Kidney (tissue), 14 donors: ENCODE data around the gene TMEM179. TPM values are rescaled to one million over a fixed set of nuclear protein-coding genes. Genes with fewer than 3 reads are reported as not detected.
A peak's percentile ranks its signal among the peaks of the same experiment; 100 is the strongest.

ENCODE experiments used
- DNase-seq, 5 donors: peaks; one replicate each; pipeline ENCODE4 v3.0.0-alpha.2; 2013 to 2020
- FAIRE-seq: peaks from 2 replicates; lab custom pipeline; 2012; peaks lifted over from hg19 to GRCh38; lab: Jason Lieb, UNC
- H3K27ac ChIP-seq, 2 donors: one replicate each; pipeline ENCODE4 v1.7.0; 2013; ENCODE audit warnings: low read depth in 2 of 2, low read length in 2 of 2, inconsistent platforms in 1 of 2
- H3K27me3 ChIP-seq: one replicate; pipeline ENCODE4 v1.7.1; 2013; ENCODE audit warnings: low read length, inconsistent platforms; ENCODE audit not compliant: control insufficient read depth, insufficient read depth
- H3K36me3 ChIP-seq, 3 donors: one replicate each; pipeline versions ENCODE4 v1.7.0 to v1.7.1; 2013; ENCODE audit warnings: low read length in 3 of 3, control low read depth in 1 of 3, inconsistent platforms in 1 of 3; ENCODE audit not compliant: insufficient read depth in 3 of 3, control insufficient read depth in 2 of 3
- H3K4me1 ChIP-seq, 3 donors: one replicate each; pipeline versions ENCODE4 v1.7.0 to v1.7.1; 2013; ENCODE audit warnings: low read length in 3 of 3, inconsistent platforms in 1 of 3, low read depth in 1 of 3; ENCODE audit not compliant: control insufficient read depth in 2 of 3, insufficient read depth in 2 of 3
- H3K4me3 ChIP-seq, 3 donors: one replicate each; pipeline versions ENCODE4 v1.7.0 to v1.8.1; 2013; ENCODE audit warnings: low read length in 3 of 3, control low read depth in 1 of 3, inconsistent platforms in 1 of 3
- H3K9ac ChIP-seq, 3 donors: one replicate each; pipeline versions ENCODE4 v1.7.0 to v1.7.1; 2013; ENCODE audit warnings: low read length in 3 of 3, control low read depth in 1 of 3, inconsistent platforms in 1 of 3
- H3K9me3 ChIP-seq, 3 donors: one replicate each; pipeline versions ENCODE4 v1.7.0 to v1.7.1; 2013; ENCODE audit warnings: low read length in 3 of 3, control low read depth in 1 of 3, inconsistent platforms in 1 of 3; ENCODE audit not compliant: control insufficient read depth in 2 of 3, insufficient read depth in 1 of 3
- intact Hi-C: fragments of 100-400 bp; cut with DNase I; formaldehyde crosslinking; loops from one replicate; pipeline ENCODE4 v1.11.1; 2022
- polyA plus RNA-seq: library from polyadenylated mRNA; stranded (reverse); fragments of 350-450 nt; fragmentation: Illumina TruSeq; extraction: RNeasy Lipid Tissue Mini Kit (QIAGEN cat#74804); gene quantifications from one replicate; pipeline ENCODE4 v1.2.3, GENCODE V29; 2014; ENCODE audit warnings: low read depth, low replicate concordance; ENCODE audit not compliant: insufficient read depth
- total RNA-seq: library from RNA; stranded (reverse); fragmentation: NEBNext Ultra II Directional; extraction: Animal tissue kit (Norgen Biotek cat#: 25700); gene quantifications from one replicate; pipeline ENCODE4 v1.2.1, GENCODE V29; 2021
- TF ChIP-seq, protein P1 (sequence below): IDR thresholded peaks from 3 replicates; pipeline ENCODE4 v1.5.1; 2012; ENCODE audit warnings: mild to moderate bottlenecking, moderate library complexity, borderline replicate concordance; ENCODE audit not compliant: insufficient read depth; ENCODE audit errors: extremely low read depth
- donor health status: control.
- donor health status: control.
- donor health status: control.
- donor health status: control.
- donor health status: control.
- donor health status: DM: yes; HTN: yes; CAD: no.
- donor health status: Normal renal cell carcinoma (clear cell type).

Gene TMEM179
- total and polyA plus RNA-seq, 2 donors from 2014 or later = 0.50 to 0.67 TPM

DNA sequence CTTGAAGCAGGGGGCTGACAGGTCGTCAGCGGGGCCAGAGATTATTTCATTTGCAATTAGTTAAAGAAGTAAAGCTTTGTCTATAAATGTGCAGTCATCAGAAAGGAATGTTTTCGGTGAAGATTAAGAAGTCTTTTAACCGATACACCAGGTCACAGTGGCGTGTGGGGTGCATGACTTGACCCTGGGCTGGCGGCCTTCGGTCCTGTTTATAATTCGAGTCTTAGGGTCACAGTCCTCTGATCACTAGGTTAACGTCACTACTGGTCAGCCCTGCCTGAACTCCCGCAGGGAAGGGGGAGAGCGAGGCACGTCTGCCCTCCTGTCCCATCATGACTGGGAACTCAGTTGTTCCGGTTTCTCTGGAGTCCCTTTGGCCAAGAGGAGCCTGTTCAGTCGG lies 30.0 kb downstream of the TMEM179 start:
- intact Hi-C loops = no loop called here
- Histone ChIP-seq H3K9me3 (no peaks in the 10 kb centered on the region), H3K36me3 (no peaks in the 10 kb centered on the region), H3K4me3 (no peak overlapping the region), H3K27me3 (no peaks in the 10 kb centered on the region), H3K4me1 (peaks cover 0 to 15% (median 4%) of the 10 kb centered on the region in 3 donors), H3K27ac (no peak overlapping the region), H3K9ac (no peak overlapping the region)
- DNase-seq = no peak
- no peak for FAIRE-seq
- TF ChIP-seq, protein P1, sequence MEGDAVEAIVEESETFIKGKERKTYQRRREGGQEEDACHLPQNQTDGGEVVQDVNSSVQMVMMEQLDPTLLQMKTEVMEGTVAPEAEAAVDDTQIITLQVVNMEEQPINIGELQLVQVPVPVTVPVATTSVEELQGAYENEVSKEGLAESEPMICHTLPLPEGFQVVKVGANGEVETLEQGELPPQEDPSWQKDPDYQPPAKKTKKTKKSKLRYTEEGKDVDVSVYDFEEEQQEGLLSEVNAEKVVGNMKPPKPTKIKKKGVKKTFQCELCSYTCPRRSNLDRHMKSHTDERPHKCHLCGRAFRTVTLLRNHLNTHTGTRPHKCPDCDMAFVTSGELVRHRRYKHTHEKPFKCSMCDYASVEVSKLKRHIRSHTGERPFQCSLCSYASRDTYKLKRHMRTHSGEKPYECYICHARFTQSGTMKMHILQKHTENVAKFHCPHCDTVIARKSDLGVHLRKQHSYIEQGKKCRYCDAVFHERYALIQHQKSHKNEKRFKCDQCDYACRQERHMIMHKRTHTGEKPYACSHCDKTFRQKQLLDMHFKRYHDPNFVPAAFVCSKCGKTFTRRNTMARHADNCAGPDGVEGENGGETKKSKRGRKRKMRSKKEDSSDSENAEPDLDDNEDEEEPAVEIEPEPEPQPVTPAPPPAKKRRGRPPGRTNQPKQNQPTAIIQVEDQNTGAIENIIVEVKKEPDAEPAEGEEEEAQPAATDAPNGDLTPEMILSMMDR = no peak

DNA sequence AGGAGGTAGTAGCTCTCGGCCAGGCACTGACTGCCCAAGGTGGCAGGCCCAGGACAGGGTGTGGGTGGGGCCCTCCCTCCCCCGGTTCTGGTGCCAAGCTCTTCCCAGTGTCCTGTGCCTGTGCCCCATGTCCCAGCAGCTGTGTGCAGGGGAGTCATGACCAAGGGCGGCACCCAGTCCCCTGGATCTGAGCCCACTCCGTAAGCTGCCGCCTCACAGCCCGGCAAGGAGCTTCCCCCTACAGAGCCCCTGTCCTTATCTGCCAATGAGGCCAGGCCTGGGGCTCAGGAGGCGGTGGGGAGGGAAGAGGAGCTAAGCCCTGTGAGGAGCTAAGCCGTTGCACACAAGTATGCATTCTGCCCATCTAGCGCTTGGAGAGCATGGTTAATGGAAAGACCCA lies 30.6 kb downstream of the TMEM179 start:
- no peak overlapping the region for H3K27ac ChIP-seq
- TF ChIP-seq, protein P1 = no peak
- H3K36me3 ChIP-seq = no peaks in the 10 kb centered on the region
- intact Hi-C loops = no loop called here
- DNase-seq = peak in 3 of 5 donors; percentile 37 to 58 (median 56)
- no peak overlapping the region for H3K4me3 ChIP-seq
- no peaks in the 10 kb centered on the region for H3K9me3 ChIP-seq
- FAIRE-seq = no peak
- no peaks in the 10 kb centered on the region for H3K27me3 ChIP-seq
- no peak overlapping the region for H3K9ac ChIP-seq
- H3K4me1 ChIP-seq = peaks cover 0 to 10% (median 4%) of the 10 kb centered on the region in 3 donors

DNA sequence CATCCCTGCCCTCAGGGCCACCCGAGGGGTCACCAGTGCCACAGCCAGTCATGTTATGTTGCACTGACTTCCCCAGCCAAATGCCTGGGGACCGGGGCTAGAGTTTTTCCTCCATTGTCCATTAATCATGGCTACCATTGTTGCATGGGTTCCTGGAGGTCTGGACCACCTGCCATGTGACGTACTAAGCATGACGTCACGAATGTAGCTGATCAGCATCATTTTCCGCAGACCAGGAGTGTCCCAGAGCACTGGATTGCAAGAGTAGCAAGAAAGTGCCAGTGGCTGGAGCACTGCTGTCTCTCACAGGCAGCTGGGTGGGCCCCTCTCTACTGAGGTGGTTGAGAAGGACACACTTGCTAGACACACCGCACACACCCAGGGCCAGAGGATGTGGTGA lies 31.9 kb downstream of the TMEM179 start:
- intact Hi-C loops = no loop called here

More for the DNA sequence above, 31.9 kb downstream of the TMEM179 start:
- Histone ChIP-seq H3K4me1 (peaks cover 0 to 3% (median 2%) of the 10 kb centered on the region in 3 donors), H3K27me3 (no peaks in the 10 kb centered on the region), H3K27ac (no peak overlapping the region), H3K4me3 (no peak overlapping the region), H3K36me3 (no peaks in the 10 kb centered on the region), H3K9ac (no peak overlapping the region), H3K9me3 (no peaks in the 10 kb centered on the region)
- TF ChIP-seq, protein P1 = no peak
- DNase-seq (no peak), FAIRE-seq (no peak)
